C4-2B (cell line): ENCODE results near the gene LSM7.

Experiments
- CTCF ChIP-seq: fragments of 450-650 bp; conservative IDR thresholded peaks from 2 replicates; pipeline ENCODE4 v1.5.1; 2017; ENCODE audit warnings: mild to moderate bottlenecking
- ZFX ChIP-seq: fragments of 450-650 bp; IDR thresholded peaks from 2 replicates; pipeline ENCODE4 v1.6.1; 2017

- no peak for TF ChIP-seq CTCF
- no peak for TF ChIP-seq ZFX
Observed at GRCh38 chr19:2288818-2289713, 39.3 kb downstream of the LSM7 start.
